ENCODE results near the gene ABCG4. TPM values are rescaled to one million over a fixed set of nuclear protein-coding genes. Genes with fewer than 3 reads are reported as not detected.

Gene ABCG4
- total and polyA plus RNA-seq, 9 of the 15 experiments (the other 6 are each of a cell fraction or from before 2014, with no cell fraction given) = 0.03 to 0.11 (median 0.07) TPM; not detected in 4

GRCh38 chr11:119121008-119121810 is 27.6 kb upstream of the ABCG4 start, which contains the start of gene HINFP (continued):
- peak; percentile 73; the same call in 1 of the 2 replicates for TF ChIP-seq NKRF (IDR thresholded peaks at IDR 0.05; ENCODE audit: borderline replicate concordance)
- peak; percentile 59; the same call in 1 of the 2 replicates for TF ChIP-seq GMEB1 (CRISPR knock-in tag; IDR thresholded peaks at IDR 0.05)
- TF ChIP-seq E2F1 (CRISPR knock-in tag; IDR thresholded peaks at IDR 0.05) = peak; percentile 45; the same call in 1 of the 2 replicates
- TF ChIP-seq ZNF785 (CRISPR knock-in tag; IDR thresholded peaks at IDR 0.05) = no peak
- no peak for TF ChIP-seq BMI1 (IDR thresholded peaks at IDR 0.05; ENCODE audit: low read length)
- peak; percentile 98 for TF ChIP-seq RAD51 (IDR thresholded peaks at IDR 0.05; ENCODE audit: borderline replicate concordance, low read depth)
- no peak for TF ChIP-seq ATF4 (CRISPR knock-in tag; IDR thresholded peaks at IDR 0.05)
- no peak for TF ChIP-seq ZMIZ1 (IDR thresholded peaks at IDR 0.05; ENCODE audit: low read depth in 2 of 2, low read length in 2 of 2)
- no peak for TF ChIP-seq CC2D1A (IDR thresholded peaks at IDR 0.05)
- no peak for TF ChIP-seq RBM34 (IDR thresholded peaks at IDR 0.05; ENCODE audit: borderline replicate concordance, insufficient read depth, low read length)
- no peak for TF ChIP-seq ILK (tag; IDR thresholded peaks at IDR 0.05; ENCODE audit: borderline replicate concordance, low read depth)
- TF ChIP-seq GTF2F1 (IDR thresholded peaks at IDR 0.05; ENCODE audit: low read depth, low read length) = no peak
- no peak for TF ChIP-seq ZBTB26 (CRISPR knock-in tag; IDR thresholded peaks at IDR 0.05)
- no peak for TF ChIP-seq ZNF311 (CRISPR knock-in tag; IDR thresholded peaks at IDR 0.05)
- no peak for TF ChIP-seq ZSCAN29 (IDR thresholded peaks at IDR 0.05)
- no peak for TF ChIP-seq SRSF1 (IDR thresholded peaks at IDR 0.05; ENCODE audit: low read depth, low read length)
- peak; percentile 88 for TF ChIP-seq ZNF224 (CRISPR knock-in tag; IDR thresholded peaks at IDR 0.05)
